COLO668 (cell line): Measurements from ENCODE around the gene AVP.
A peak's percentile ranks its signal among the peaks of the same experiment; 100 is the strongest.
"Not testable (repeated sequence)": the region's sequence is repeated elsewhere in the genome, so short reads cannot be mapped to it uniquely, and the experiment has no call there.

Source experiments
- DNase-seq: peaks from one replicate; lab custom pipeline; 2025; ENCODE audit not compliant: unreplicated experiment; lab: John Stamatoyannopoulos, UW

Gene AVP, protein sequence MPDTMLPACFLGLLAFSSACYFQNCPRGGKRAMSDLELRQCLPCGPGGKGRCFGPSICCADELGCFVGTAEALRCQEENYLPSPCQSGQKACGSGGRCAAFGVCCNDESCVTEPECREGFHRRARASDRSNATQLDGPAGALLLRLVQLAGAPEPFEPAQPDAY

DNA sequence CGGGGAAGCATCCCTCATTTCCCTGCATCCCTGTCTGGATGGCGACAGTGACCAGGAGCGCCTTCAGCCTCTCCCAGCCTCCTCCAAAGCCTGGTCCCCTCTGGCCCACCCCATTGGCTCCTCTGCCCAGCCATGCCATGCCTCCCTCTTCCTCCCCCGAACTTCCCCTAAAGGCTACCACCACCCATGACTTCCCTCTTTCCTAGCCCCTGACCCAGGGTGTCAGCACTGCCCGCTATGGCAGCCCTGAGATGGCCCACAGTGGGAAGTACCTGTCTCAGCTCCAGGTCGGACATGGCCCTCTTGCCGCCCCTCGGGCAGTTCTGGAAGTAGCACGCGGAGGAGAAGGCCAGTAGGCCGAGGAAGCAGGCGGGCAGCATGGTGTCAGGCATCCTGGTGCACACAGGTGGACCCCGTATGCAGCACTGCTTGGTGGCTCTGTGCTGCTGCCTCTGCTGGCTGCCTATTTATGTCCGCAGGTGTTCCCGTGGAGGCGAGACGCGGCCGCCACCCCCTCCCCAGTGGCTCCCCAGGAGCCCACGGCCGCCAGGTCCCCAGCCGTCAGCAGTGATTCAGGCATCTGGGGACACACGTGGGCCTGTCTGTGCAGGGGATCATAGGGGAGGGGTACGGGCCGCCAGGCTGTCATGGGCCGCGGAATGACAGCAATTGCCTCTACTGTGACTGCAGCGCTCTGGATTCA lies at the start of gene AVP:
TSS of gene AVP (minus strand) at position 442 of the 703 bp plus-strand sequence. CDS start at position 392, 50 bp downstream.
- no peak for DNase-seq

DNA sequence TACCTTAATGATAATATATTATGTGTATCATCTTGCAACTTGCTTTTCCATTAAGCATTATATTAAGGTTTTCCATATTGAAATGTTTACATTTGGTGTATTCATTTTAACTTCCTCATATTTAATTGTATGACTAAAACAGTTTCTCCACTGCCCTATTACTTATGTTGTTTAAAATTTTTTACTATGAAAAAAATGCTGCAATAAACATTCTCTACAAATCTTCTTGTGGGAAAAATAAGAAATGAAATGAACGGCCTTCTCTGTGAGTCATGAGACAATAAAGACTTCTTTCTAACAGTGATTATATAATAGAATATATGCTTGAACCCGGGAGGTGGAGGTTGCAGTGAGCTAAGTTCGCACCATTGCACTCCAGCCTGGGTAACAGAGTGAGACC lies 49.6 kb upstream of the AVP start:
- DNase-seq, result no peak

DNA sequence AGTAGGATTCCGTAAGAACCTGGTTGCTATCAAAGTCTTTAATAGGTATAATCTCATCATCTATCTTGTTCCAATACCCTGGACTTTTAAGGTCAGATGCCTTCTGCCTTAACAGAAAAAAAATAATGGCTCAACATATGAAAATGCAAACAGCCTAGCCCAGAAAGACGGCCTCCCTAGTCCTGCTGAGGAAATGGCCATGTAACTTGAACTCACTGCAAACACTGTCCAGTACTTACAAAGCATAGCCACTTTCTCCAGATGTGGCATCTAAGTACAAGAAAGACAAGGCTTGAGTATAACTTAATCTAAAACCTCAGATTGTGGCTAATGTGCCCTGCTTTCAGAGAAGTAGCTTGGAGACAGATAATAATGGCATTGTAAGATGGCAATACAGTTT lies 48.6 kb upstream of the AVP start:
- DNase-seq, result no peak

DNA sequence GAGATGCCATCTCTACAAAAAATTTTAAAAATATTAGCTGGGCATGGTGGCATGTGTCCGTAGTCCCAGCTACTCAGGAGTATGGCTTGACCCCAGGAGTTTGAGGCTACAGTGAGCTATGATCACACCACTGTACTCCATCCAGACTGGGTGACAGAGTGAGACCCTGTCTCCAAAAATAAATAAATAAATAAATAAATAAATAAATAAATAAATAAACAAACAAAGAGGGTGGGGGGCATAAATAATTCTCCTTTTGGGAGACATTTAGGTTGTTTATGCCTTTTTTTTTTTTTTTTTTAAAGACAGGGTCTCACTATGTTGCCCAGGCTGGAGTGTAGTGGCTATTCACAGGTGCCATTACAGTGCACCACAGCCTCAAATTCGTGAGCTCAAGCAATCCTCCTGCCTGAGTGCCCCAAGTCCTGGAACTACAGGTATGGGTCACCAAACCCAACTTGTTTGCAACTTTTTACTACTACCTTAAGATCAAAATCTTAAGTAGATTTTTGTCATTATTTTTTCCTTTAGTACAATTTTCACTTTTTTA lies 45.6 kb upstream of the AVP start:
- DNase-seq, result no peak

DNA sequence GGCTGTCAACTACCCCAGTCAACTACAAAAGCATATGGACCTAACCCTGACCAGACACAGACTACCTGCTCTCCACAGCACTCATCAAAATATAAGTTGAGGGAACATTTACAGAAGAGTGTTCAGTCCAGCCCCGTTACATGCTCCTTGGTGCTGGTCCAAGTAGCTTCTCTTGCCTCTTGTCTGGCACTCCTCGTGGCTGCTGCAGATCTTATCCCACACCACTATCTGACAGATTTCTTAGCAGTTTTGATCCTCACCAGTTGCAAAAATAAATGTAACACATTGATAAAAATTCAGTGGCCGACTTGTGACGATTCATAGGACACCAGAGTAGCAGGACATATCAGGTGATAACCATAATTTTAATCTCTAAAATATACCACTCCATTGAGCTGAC lies 44.6 kb upstream of the AVP start:
- no peak for DNase-seq

DNA sequence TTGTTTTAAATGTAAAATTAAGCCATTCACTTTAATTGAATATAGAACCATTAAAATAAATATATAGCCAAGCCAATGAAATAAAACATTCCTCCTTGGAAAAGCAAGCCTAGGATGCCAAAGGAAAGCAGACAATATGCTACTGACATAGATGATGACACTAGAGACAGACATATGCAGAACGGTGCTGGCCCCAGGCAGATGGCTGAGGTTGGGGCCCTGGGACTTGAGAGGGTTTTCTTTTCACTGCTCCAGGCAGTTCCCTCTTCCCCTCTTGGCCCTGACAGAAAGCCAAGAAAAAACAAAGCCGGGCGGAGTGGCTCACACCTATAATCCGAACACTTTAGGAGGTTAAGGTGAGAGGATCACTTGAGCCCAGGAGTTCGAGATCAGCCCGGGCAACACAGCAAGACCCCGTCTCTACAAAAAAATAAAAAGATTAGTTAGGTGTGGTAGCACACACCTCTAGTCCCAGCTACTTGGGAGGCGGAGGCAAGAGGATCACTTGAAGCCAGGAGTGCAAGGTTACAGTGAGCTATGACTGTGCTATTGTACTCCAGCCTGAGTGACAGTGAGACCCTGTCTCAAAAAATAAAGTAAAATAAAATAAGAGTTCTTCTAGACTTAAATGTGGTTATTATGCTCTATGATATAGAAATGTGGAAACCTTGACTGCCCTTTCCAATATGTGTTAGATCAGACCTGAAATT lies 43.9 kb upstream of the AVP start:
- DNase-seq, result no peak

DNA sequence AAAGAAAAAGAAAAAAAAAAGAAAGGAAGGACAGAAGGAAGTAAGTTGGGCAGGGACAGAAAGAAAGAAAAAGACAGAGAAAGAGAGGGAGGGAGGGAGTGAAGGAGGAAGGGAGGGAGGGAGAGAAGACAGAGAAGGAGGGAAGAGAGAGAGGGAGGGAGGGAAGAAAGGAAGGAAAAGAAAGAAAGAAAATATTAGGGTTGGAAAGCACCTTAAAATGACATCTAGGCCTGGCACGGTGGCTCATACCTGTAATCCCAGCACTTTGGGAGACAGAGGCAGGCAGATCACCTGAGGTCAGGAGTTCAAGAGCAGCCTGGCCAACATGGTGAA lies 42.0 kb upstream of the AVP start:
- no peak for DNase-seq

DNA sequence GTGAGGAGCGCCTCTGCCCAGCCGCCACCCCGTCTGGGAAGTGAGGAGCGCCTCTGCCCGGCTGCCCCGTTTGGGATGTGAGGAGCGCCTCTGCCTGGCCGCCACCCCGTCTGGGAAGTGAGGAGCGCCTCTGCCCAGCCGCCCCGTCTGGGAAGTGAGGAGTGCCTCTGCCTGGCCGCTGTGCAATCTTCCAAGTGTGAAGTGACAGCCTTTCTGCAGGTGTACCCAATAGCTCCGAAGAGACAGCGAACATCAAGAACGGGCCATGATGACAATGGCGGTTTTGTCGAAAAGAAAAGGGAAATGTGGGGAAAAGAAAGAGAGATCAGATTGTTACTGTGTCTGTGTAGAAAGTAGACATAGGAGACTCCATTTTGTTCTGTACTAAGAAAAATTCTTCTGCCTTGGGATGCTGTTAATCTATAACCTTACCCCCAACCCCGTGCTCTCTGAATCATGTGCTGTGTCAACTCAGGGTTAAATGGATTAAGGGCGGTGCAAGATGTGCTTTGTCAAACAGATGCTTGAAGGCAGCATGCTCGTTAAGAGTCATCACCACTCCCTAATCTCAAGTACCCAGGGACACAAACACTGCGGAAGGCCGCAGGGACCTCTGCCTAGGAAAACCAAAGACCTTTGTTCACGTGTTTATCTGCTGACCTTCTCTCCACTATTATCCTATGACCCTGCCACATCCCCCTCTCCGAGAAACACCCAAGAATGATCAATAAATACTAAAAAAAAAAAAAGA lies 41.4 kb upstream of the AVP start:
- not testable (repeated sequence) for DNase-seq

DNA sequence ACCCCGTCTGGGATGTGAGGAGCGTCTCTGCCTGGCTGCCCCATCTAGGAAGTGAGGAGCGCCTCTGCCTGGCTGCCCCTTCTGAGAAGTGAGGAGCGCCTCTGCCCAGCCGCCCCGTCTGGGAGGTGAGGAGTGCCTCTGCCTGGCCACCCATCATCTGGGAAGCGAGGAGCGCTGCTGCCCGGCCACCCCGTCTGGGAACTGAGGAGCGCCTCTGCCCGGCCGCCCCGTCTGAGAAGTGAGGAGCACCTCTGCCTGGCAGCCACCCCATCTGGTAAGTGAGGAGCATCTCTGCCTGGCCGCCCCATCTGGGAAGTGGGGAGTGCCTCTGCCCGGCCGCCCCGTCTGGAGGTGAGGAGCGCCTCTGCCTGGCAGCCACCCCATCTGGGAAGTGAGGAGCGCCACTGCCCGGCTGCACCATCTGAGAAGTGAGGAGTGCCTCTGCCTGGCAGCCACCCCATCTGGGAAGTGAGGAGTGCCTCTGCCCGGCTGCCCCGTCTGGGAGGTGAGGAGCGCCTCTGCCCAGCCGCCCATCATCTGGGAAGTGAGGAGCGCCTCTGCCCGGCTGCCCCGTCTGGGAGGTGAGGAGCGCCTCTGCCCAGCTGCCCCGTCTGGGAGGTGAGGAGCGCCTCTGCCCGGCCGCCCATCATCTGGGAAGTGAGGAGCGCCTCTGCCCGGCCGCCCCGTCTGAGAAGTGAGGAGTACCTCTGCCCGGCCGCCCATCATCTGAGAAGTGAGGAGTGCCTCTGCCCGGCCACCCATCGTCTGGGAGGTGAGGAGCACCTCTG lies 40.4 kb upstream of the AVP start:
- DNase-seq, result not testable (repeated sequence)

DNA sequence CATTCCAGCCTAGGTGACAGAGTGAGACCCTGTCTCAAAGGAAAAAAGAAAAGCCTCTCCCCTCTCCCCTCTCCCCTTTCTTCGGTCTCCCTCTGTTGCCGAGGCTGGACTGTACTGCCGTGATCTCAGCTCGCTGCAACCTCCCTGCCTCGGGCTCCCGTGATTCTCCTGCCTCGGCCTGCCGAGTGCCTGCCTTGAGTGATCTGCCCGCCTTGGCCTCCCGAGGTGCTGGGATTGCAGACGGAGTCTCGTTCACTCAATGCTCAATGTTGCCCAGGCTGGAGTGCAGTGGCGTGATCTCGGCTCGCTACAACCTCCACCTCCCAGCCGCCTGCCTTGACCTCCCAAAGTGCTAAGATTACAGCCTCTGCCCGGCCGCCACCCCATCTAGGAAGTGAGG lies 39.6 kb upstream of the AVP start:
- not testable (repeated sequence) for DNase-seq

DNA sequence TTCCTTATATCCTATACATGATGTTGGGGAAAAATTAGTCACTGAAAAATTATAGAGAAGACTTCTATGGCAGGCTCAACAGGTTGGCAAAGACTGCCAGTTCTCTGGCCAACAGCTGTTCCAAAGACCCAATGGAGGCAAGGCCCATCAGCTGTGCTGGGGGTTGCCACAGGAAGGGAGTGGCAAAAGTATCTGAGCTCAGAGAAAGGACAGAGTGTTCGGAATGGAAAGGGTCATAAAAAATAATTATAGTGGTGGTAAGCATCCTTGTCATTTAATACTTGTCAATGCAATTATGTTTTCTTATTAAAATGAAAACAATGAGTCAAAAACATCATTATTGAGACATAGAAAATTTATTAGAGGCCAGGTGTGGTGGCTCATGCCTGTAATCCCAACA lies 39.0 kb upstream of the AVP start:
- no peak for DNase-seq

DNA sequence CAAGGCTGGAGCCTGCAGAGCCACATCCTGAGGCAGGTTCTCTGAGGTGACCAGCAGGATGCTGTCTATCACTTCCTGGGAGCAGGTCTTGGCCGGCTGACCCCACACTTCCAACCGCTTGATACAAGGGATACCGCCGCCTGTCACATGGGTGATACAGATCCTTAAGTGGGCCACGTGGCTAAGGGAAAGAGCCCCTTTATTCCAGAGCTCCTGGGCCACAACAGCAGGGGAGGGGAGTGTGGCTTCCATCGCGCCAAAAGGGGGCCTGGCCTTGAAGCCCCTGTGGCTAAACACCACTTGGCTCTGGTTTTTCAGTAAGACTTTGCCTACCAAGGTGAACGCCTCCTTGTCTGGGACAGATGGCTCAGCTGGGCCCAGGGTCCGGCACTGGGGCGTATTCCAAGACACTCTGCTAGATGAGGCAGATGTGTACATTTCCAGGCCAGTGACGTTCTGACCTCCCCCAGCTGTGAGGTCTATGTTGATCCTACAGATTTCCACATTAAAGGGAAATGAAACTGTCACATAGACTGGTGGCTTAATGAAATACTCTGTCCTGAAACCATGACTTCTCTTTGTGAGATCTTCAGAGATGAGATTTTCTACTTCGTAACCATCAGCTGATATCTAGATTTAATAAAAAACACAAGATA lies 37.6 kb upstream of the AVP start:
- no peak for DNase-seq

DNA sequence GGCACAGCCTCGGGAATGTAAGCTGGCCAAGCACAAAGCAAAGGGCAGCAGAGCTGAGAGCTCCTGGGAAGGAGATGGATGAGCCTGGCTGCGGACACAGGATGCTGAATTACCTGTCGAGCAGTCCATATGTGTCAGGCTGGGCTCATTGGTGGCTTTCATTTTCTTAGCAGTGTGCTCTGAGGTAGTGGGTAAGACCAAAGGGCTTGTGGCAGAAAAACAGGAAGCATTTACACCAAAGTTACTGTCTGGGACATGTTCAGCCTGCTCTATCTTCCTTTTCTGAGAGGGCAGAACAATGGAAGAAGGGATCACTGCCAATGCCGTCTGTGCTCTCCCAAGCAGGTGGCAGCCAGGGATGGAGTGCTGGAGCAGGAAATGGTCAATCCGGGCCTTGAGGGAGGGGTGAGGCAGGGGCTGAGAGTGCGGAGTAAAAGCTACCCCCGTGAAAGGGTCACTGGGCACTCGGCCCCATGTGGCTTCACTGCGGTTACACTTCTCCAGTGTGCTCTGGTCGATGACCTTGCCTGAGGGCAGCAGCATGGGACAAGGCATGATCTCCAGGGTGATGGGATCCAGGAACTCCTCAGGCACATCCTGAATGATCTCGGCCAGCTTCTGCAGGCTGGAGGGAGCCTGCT lies 36.9 kb upstream of the AVP start:
- no peak for DNase-seq

DNA sequence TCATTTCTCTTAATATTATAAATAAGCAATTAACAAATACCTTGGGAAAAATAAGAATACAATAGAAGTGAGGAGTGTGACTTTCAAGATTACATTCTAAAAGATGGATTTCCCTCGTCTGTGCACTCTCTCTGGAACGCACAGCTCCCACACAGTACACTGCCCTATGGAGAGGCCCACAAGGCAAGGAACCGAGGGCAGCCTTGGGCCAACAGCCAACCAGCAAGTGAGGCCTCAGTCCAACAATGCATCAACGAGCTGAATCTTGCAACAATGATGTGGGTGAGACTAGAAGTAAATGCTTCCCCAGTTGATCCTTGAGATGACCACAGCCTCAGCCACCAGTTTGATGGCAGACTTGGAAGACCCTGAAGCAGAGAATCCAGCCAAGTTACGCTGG lies 34.5 kb upstream of the AVP start:
- DNase-seq, result no peak

DNA sequence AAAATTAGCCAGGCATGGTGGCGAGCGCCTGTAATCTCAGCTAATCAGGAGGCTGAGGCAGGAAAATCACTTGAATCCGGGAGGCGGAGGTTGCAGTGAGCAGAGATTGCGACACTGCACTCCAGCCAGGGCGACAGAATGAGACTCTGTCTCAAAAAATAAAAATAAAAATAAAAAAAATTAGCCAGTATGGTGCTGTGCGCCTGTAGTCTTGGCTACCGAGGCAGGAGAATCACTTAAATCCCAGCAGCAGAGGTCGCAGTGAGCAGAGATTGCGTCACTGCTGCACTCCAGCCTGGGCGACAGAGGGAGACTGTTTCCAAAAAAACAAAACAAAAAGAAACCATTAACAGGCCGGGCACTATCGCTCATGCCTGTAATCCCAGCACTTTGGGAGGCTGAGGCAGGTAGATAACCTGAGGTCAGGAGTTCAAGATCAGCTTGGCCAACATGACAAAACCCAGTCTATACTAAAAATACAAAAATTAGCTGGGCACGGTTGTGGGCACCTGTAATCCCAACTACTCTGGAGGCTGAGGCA lies 33.4 kb upstream of the AVP start:
- DNase-seq, result peak; percentile 29

DNA sequence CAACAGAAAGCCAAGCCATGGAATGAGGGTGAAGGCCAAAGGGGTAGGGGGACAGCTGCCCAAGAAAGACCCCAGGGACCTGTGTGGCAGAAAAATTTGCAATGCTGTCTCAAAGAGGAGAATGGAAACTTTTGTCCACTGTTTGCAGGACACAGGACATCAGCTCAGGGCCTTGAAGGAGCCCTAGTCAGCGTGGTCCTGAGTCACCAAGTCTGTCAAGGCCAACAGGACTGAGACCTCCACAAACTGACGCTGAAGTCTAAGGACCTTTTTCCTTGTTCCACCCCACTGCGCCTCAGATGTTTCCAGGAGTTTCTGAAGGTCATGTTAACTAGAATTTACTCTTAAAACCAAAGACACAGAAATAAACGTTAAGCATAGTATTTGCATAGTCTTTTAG lies 31.8 kb upstream of the AVP start:
- DNase-seq, result no peak

DNA sequence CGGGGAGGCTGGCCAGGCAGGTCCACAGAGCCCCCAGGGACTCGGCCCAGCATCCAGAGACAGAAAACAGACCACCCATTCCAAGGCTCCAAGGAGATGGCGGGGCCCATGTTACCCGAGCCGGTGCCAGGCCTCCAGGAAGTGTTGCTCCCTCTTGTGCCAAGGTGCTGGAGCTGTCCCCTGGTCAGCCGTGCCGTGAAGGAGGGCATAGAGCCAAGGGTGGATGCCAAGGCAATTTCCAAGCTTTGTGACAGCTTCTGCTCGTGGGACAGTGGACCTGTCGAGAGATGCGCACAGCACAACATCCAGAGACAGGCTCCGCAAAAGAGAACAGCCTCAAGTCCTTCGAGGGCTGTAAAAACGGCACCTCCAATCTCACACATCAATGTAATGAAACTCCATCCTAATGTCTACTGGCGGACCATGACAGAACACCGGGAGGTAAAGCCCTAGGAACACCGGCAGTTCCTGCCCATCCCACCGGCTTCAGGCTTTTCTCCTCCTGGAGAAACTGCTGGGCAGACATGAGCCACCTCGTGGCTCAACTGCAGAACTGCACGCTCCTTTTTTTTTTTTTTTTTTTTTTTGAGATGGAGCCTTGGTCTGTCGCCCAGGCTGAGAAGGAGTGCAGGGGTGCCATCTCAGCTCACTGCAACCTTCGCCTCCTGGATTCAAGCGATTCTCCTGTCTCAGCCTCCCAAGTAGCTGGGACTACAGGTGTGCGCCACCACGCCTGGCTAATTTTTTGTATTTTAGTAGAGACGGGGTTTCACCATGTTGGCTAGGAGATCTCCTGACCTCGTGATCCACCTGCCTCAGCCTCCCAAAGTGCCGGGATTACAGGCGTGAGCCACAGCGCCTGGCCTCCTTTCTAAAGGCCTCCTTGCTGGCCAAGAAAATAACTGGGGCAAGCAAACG lies 30.9 kb upstream of the AVP start:
- DNase-seq, result peak; percentile 53

DNA sequence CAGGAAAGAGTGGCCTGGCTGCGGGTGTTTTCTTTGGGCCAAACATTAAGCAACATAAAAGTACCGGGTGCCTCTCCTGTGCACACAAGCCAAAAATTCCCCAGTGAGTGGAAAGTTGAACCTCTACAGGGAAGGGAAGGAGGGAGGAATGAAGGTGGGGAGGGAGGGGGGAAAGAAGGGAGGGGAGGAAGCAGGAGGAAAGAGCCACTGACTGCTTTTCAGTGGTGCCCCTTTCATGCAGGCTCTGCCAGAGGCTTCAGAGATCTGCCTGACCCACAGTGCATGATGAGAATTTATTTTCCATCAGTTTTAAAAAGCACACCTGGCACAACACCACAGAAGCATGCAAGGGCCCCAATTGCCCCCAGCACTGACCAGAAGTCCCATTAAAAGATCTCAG lies 27.5 kb upstream of the AVP start:
- no peak for DNase-seq
